Thyroid gland (tissue), 4 donors: ENCODE data around the gene RHOB. TPM values are rescaled to one million over a fixed set of nuclear protein-coding genes. Genes with fewer than 3 reads are reported as not detected.

ENCODE experiments used
- DNase-seq, 2 donors: peaks; one replicate each; pipeline ENCODE4 v3.0.0-alpha.2; 2019
- H3K27ac ChIP-seq, 3 donors: fragments of 200-600 bp; sonication (generic); 1 replicate in 2 of 3; 2 replicates in 1 of 3; pipeline ENCODE4 v1.5.1; 2016 to 2019; ENCODE audit warnings: mild to moderate bottlenecking in 1 of 3, moderate library complexity in 1 of 3
- H3K27me3 ChIP-seq: fragments of 200-600 bp; sonication (generic); one replicate; pipeline ENCODE4 v1.5.1; 2019
- H3K36me3 ChIP-seq, 2 donors: fragments of 200-600 bp; sonication (generic); one replicate each; pipeline ENCODE4 v1.5.1; 2016 to 2019
- H3K4me1 ChIP-seq, 2 donors: fragments of 200-600 bp; sonication (generic); one replicate each; pipeline ENCODE4 v1.5.1; 2017 to 2019
- H3K4me3 ChIP-seq, 3 donors: fragments of 200-600 bp; sonication (generic); replicated peaks in 1 of 3; 1 replicate in 2 of 3; 2 replicates in 1 of 3; pipeline ENCODE4 v1.5.1; 2016; ENCODE audit warnings: mild to moderate bottlenecking in 1 of 3
- H3K9me3 ChIP-seq: fragments of 200-600 bp; sonication (generic); one replicate; pipeline ENCODE4 v1.5.1; 2017
- POLR2A ChIP-seq, 2 donors: fragments of 450-650 bp; IDR thresholded peaks; one replicate each; pipeline ENCODE4 v1.6.1; 2017; ENCODE audit warnings: antibody characterized with exemption in 2 of 2, mild to moderate bottlenecking in 2 of 2, moderate library complexity in 1 of 2
- WGBS, 2 donors: methylation state at CpG; one replicate each; pipeline ENCODE4 v1.1.5; 2017; 5-methylcytosine and 5-hydroxymethylcytosine counted together
- intact Hi-C: fragments of 100-400 bp; cut with DNase I; formaldehyde crosslinking; loops from one replicate; pipeline ENCODE4 v1.15.1; 2023
- total RNA-seq, 4 donors: library from RNA; depleted of rRNA; stranded (reverse); fragments of >200 nt; gene quantifications; one replicate each; pipeline ENCODE4 v1.2.3, GENCODE V29; 2016
- TF ChIP-seq, protein P1 (sequence below), 6 experiments: fragments of 200-600 bp in 3 of 6; fragments of 450-650 bp in 3 of 6; sonication (generic) in 3 of 6; IDR thresholded peaks; one replicate each; pipeline ENCODE4 v1.5.1; 2016 to 2019; ENCODE audit warnings: antibody characterized with exemption in 6 of 6, mild to moderate bottlenecking in 2 of 6, inconsistent platforms in 1 of 6, moderate library complexity in 1 of 6

Gene RHOB
- total RNA-seq, 4 donors from 2014 or later = 238 to 381 (median 271) TPM

DNA sequence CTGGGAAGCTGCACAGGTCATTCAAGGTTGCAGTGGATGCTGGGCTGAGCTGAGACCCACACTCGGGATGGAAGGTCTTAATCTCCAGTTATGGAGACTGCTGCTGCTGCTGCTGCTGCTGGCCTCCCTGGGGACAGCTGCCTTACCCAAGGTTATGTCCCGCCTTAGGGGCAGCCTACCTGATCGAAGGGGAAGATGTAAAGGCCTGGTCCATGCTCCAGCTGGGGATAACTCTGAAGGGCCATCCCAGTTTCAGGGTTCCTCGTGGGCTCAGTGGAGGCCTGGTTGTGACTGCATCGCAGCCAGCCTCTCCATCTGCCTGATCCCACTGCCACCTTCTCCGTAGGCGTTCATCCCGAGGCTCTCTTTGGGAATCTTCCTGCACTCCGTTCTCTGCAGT is 33.0 kb downstream of the RHOB start:
- H3K9me3 ChIP-seq = no peaks in the 10 kb centered on the region
- intact Hi-C loops = no loop called here
- DNase-seq = no peak
- WGBS, 2 donors = 85 to 87% methylated on average over 9 of the region's 9 CpGs
- peaks cover 0 to 13% of the 10 kb centered on the region in 2 donors for H3K4me1 ChIP-seq
- TF ChIP-seq POLR2A (IDR thresholded peaks at IDR 0.05) = no peak
- no peak overlapping the region for H3K27ac ChIP-seq
- H3K4me3 ChIP-seq = no peak overlapping the region
- H3K36me3 ChIP-seq = no peaks in the 10 kb centered on the region
- H3K27me3 ChIP-seq = no peaks in the 10 kb centered on the region

DNA sequence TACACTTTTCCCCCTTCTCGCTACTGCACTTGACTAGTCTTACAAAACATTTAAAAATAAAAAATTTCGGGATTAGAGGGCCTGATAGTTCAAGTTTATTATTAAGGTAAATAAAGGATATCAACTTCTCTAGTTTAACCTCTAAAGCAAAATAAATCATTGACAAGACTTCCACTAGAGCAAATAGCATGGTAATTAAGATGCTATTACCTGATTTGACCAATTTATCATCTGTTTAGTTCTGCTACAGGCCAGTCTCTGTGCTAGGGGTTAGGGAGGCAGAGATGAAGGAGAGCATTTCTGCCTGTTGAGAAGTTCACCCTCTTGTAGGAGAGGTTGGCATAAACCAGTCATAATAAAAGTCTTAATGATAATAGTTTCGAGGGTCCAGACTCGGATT is 34.0 kb downstream of the RHOB start:
- intact Hi-C loops = no loop called here
- H3K27ac ChIP-seq = no peak overlapping the region

DNA sequence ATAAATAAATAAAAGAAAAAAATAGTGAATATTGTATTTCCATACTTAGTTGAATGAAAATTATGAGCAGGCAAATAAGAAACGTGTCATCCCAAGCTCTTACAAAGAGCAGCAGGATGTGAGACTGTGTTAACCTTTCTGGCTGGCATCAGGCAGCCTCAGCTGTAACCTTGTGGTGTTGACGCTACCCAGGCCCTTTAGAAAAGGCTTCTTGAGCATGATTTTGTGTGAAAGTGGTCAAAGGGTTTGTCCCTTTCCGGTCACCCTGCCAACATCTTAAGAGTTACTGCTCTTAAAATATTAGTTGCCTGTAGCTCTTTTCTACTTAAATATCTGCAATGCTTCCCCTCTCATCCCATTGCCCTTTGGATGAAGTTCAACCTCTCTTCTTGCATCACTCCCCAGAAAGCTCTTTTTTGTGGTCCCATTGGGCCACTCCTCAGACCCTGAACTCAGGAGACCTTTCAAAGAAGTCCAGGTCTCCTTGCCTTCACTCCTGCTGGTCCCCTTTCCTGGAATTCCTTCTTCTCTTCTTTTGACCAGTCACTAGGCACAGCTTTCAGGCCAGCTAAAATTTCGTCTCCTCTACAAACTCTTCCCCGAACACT is 35.0 kb downstream of the RHOB start:
- H3K27me3 ChIP-seq = no peaks in the 10 kb centered on the region
- DNase-seq = no peak
- intact Hi-C loops = no loop called here
- H3K27ac ChIP-seq = peak overlapping the region in 2 of 3 donors; percentile 22 to 46
- no peak overlapping the region for H3K4me3 ChIP-seq
- no peaks in the 10 kb centered on the region for H3K9me3 ChIP-seq
- H3K4me1 ChIP-seq = peaks cover 0 to 13% of the 10 kb centered on the region in 2 donors
- H3K36me3 ChIP-seq = no peaks in the 10 kb centered on the region
- WGBS, 2 donors = 80 to 88% methylated on average over 5 of the region's 5 CpGs
- no peak for TF ChIP-seq POLR2A (IDR thresholded peaks at IDR 0.05)
- TF ChIP-seq, protein P1, sequence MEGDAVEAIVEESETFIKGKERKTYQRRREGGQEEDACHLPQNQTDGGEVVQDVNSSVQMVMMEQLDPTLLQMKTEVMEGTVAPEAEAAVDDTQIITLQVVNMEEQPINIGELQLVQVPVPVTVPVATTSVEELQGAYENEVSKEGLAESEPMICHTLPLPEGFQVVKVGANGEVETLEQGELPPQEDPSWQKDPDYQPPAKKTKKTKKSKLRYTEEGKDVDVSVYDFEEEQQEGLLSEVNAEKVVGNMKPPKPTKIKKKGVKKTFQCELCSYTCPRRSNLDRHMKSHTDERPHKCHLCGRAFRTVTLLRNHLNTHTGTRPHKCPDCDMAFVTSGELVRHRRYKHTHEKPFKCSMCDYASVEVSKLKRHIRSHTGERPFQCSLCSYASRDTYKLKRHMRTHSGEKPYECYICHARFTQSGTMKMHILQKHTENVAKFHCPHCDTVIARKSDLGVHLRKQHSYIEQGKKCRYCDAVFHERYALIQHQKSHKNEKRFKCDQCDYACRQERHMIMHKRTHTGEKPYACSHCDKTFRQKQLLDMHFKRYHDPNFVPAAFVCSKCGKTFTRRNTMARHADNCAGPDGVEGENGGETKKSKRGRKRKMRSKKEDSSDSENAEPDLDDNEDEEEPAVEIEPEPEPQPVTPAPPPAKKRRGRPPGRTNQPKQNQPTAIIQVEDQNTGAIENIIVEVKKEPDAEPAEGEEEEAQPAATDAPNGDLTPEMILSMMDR (IDR thresholded peaks at IDR 0.05) = no peak

More for the DNA sequence above, 34.0 kb downstream of the RHOB start:
- DNase-seq = no peak
- WGBS, 2 donors = 73 to 80% methylated on average over 4 of the region's 4 CpGs
- peaks cover 0 to 13% of the 10 kb centered on the region in 2 donors for H3K4me1 ChIP-seq
- no peaks in the 10 kb centered on the region for H3K27me3 ChIP-seq
- H3K9me3 ChIP-seq = no peaks in the 10 kb centered on the region
- H3K4me3 ChIP-seq = no peak overlapping the region
- H3K36me3 ChIP-seq = no peaks in the 10 kb centered on the region
- TF ChIP-seq, protein P1 (IDR thresholded peaks at IDR 0.05) = no peak
- TF ChIP-seq POLR2A (IDR thresholded peaks at IDR 0.05) = no peak

DNA sequence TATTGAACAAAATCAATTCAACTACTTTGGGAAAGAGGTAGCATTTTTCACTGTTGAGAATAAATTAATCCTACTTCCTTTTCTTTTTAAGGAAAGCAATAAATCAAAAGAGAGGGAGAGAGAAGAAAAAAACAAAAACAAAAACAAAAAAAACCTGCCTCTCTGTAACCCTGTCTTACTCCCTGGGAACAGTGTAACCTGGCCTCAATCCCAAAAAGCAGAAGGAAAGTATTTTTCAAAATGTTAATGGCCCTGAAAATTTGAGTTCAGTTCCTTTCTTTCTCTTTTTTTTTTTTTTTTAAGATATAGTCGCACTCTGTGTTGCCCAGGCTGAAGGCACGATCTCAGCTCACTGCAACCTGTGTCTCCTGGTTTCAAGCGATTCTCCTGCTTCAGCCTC is 35.9 kb downstream of the RHOB start:
- peak overlapping the region in 2 of 3 donors; percentile 22 to 46 for H3K27ac ChIP-seq
- no peak for DNase-seq
- intact Hi-C loops = no loop called here
- H3K4me1 ChIP-seq = peaks cover 0 to 13% of the 10 kb centered on the region in 2 donors
- H3K36me3 ChIP-seq = no peaks in the 10 kb centered on the region
- TF ChIP-seq POLR2A (IDR thresholded peaks at IDR 0.05) = no peak
- TF ChIP-seq, protein P1 (IDR thresholded peaks at IDR 0.05) = no peak
- no peak overlapping the region for H3K4me3 ChIP-seq
- no peaks in the 10 kb centered on the region for H3K9me3 ChIP-seq
- H3K27me3 ChIP-seq = no peaks in the 10 kb centered on the region
- 86 to 89% methylated on average over 3 of the region's 3 CpGs for WGBS, 2 donors

DNA sequence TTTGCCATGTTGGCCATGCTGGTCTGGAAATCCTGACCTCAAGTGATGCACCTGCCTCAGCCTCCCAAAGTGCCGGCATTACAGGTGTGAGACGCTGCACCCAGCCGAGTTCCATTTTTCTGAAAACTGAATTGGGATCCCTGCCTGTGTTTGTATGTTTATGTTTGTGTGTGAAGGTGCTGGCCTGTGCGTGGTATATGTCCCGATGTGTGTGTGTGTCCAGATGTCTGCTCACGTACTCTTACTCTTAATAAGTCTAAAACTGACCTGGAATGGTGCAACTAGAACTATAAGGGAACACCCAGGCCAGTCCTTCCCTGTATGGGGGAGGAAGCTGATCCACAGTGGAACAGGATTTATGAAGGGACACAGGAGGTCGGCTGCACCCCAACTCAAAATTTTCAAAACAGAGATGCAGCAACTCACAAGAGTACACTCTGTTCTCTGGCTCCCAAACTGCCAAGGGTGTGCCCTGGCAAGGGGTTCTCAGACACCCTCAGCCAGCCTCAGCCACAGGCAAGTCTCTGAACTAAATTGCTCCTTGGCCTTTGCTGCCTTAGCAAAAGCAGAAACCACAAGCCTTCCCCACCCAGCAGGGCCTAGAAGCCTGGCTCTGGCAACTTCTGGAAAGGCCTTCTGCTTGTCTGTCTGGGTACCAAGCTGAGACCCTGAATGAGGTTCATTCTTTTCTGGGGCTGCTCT is 36.5 kb downstream of the RHOB start:
- Histone ChIP-seq H3K36me3 (no peaks in the 10 kb centered on the region), H3K4me3 (no peak overlapping the region), H3K27ac (peak overlapping the region in 1 of 3 donors; percentile 4), H3K27me3 (no peaks in the 10 kb centered on the region), H3K9me3 (no peaks in the 10 kb centered on the region), H3K4me1 (peaks cover 0 to 16% of the 10 kb centered on the region in 2 donors)
- 94% methylated on average over 7 of the region's 7 CpGs for WGBS, 2 donors
- no peak for TF ChIP-seq POLR2A (IDR thresholded peaks at IDR 0.05)
- TF ChIP-seq, protein P1 (IDR thresholded peaks at IDR 0.05) = no peak
- DNase-seq = peak; percentile 23 to 26
- intact Hi-C loops = no loop called here
